ENCODE data around the gene RUNX3. TPM values are rescaled to one million over a fixed set of nuclear protein-coding genes. Genes with fewer than 3 reads are reported as not detected.

RUNX3 gene
- polyA plus RNA-seq, 3 donors = 4.4 to 27.9 (median 6.7) TPM

DNA sequence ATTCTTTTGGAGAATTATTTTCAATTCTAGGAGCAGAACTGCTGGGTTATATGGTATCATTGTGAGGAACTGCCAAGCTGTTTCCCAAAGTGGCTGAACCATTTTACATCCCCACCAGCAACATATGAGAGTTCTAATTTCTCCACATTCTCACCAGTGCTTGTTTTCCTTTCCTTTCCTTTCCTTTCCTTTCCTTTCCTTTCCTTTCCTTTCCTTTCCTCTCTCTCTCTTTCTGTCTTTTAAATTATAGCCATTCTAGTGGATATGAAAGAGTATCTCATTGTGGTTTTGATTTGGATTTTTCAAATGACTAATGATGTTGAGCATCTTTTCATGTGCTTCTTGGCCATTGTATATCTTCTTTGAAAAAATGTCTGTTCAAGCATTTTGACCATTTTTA, 45.3 kb downstream of the RUNX3 start:
- H3K79me2 ChIP-seq (ENCODE audit: insufficient read depth, low read length) = no peaks in the 10 kb centered on the region
- H3K4me3 ChIP-seq (replicated peaks in 1 of 3; ENCODE audit: low read depth in 2 of 3, low read length in 3 of 3) = no peak overlapping the region
- H2AFZ ChIP-seq (ENCODE audit: insufficient read depth, low read depth, low read length, poor library complexity, severe bottlenecking) = no peak overlapping the region
- Mint-ChIP-seq H3K27ac (no peak overlapping the region), H3K36me3 (no peaks in the 10 kb centered on the region), H3K4me1 (no peaks in the 10 kb centered on the region), H3K9me3 (peaks cover 0 to 12% (median 9%) of the 10 kb centered on the region in 7 donors), H3K27me3 (ENCODE audit: low read depth in 3 of 3) (peaks cover 4 to 8% (median 6%) of the 10 kb centered on the region in 3 donors), H3K4me3 (no peak overlapping the region)
- no peak for DNase-seq
- H3K9me3 ChIP-seq (replicated peaks in 1 of 2; ENCODE audit: control insufficient read depth in 1 of 2, insufficient read depth in 1 of 2, low read length in 2 of 2) = no peaks in the 10 kb centered on the region
- TF ChIP-seq, protein P1, sequence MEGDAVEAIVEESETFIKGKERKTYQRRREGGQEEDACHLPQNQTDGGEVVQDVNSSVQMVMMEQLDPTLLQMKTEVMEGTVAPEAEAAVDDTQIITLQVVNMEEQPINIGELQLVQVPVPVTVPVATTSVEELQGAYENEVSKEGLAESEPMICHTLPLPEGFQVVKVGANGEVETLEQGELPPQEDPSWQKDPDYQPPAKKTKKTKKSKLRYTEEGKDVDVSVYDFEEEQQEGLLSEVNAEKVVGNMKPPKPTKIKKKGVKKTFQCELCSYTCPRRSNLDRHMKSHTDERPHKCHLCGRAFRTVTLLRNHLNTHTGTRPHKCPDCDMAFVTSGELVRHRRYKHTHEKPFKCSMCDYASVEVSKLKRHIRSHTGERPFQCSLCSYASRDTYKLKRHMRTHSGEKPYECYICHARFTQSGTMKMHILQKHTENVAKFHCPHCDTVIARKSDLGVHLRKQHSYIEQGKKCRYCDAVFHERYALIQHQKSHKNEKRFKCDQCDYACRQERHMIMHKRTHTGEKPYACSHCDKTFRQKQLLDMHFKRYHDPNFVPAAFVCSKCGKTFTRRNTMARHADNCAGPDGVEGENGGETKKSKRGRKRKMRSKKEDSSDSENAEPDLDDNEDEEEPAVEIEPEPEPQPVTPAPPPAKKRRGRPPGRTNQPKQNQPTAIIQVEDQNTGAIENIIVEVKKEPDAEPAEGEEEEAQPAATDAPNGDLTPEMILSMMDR (IDR thresholded peaks at IDR 0.05) = no peak
- no peaks in the 10 kb centered on the region for H3K4me1 ChIP-seq (ENCODE audit: control insufficient read depth in 1 of 2, insufficient read depth in 2 of 2, low read length in 2 of 2)
- H3K27ac ChIP-seq (ENCODE audit: low read depth in 1 of 2, low read length in 2 of 2) = no peak overlapping the region
- H3K4me2 ChIP-seq (replicated peaks; ENCODE audit: extremely low read depth, low read length, poor library complexity, severe bottlenecking) = no peak overlapping the region
- H3K9ac ChIP-seq (ENCODE audit: insufficient read depth, low read length, poor library complexity, severe bottlenecking) = no peak overlapping the region
- no peaks in the 10 kb centered on the region for H4K20me1 ChIP-seq (ENCODE audit: insufficient read depth, low read length)
- H3K36me3 ChIP-seq (replicated peaks in 1 of 2; ENCODE audit: control insufficient read depth in 1 of 2, insufficient read depth in 2 of 2, low read length in 2 of 2) = no peaks in the 10 kb centered on the region
- H3K27me3 ChIP-seq (ENCODE audit: control insufficient read depth in 2 of 2, insufficient read depth in 2 of 2, low read length in 2 of 2) = no peaks in the 10 kb centered on the region
- intact Hi-C loops (cut with micrococcal nuclease) = no loop called here

DNA sequence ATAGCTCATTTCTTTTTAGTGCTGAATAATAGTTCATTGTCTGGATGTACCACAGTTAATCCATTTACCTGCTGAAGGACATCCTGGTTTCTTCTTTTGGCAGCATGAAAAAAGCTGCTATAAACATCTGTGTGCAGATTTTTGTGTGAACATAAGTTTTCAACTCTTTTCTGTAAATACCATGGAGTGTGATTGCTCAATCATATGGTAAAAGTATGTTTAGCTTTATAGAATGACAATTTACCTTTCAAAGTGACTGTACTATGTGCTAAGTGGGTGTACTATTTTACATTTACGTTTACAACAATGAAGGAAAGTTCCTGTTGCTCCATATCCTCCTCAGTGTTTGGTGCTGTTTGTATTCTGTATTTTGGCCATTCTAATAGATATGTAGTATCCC, 49.0 kb downstream of the RUNX3 start:
- no peaks in the 10 kb centered on the region for H3K4me1 Mint-ChIP-seq
- DNase-seq = no peak
- H3K27ac ChIP-seq (ENCODE audit: low read depth in 1 of 2, low read length in 2 of 2) = no peak overlapping the region
- H3K4me3 Mint-ChIP-seq = no peak overlapping the region
- WGBS (ENCODE audit: insufficient coverage) = no CpG with 5 or more reads among the region's 1 CpG
- TF ChIP-seq, protein P1 (IDR thresholded peaks at IDR 0.05) = no peak
- H3K4me1 ChIP-seq (ENCODE audit: control insufficient read depth in 1 of 2, insufficient read depth in 2 of 2, low read length in 2 of 2) = no peaks in the 10 kb centered on the region
- intact Hi-C loops (cut with micrococcal nuclease) = no loop called here
- H4K20me1 ChIP-seq (ENCODE audit: insufficient read depth, low read length) = no peaks in the 10 kb centered on the region
- H3K79me2 ChIP-seq (ENCODE audit: insufficient read depth, low read length) = no peaks in the 10 kb centered on the region
- peaks cover 0 to 15% (median 8%) of the 10 kb centered on the region in 7 donors for H3K9me3 Mint-ChIP-seq
- no peak overlapping the region for H3K4me2 ChIP-seq (replicated peaks; ENCODE audit: extremely low read depth, low read length, poor library complexity, severe bottlenecking)
- H3K4me3 ChIP-seq (replicated peaks in 1 of 3; ENCODE audit: low read depth in 2 of 3, low read length in 3 of 3) = no peak overlapping the region
- H2AFZ ChIP-seq (ENCODE audit: insufficient read depth, low read depth, low read length, poor library complexity, severe bottlenecking) = no peak overlapping the region
- H3K36me3 ChIP-seq (replicated peaks in 1 of 2; ENCODE audit: control insufficient read depth in 1 of 2, insufficient read depth in 2 of 2, low read length in 2 of 2) = no peaks in the 10 kb centered on the region
- H3K9ac ChIP-seq (ENCODE audit: insufficient read depth, low read length, poor library complexity, severe bottlenecking) = no peak overlapping the region
- H3K36me3 Mint-ChIP-seq = no peaks in the 10 kb centered on the region
- no peaks in the 10 kb centered on the region for H3K27me3 ChIP-seq (ENCODE audit: control insufficient read depth in 2 of 2, insufficient read depth in 2 of 2, low read length in 2 of 2)
- no peaks in the 10 kb centered on the region for H3K9me3 ChIP-seq (replicated peaks in 1 of 2; ENCODE audit: control insufficient read depth in 1 of 2, insufficient read depth in 1 of 2, low read length in 2 of 2)
- H3K27me3 Mint-ChIP-seq (ENCODE audit: low read depth in 3 of 3) = peaks cover 1 to 8% (median 2%) of the 10 kb centered on the region in 3 donors
- H3K27ac Mint-ChIP-seq = no peak overlapping the region
